PFSK-1 (cell line): ENCODE data around the gene EREG.

Experiments
- FOXP2 ChIP-seq: optimal IDR thresholded peaks from 2 replicates; pipeline ENCODE3; 2011; ENCODE audit warnings: borderline replicate concordance, control low read depth, inconsistent platforms; ENCODE audit not compliant: insufficient read depth; ENCODE audit errors: extremely low read length, extremely low read depth
- POLR2AphosphoS5 ChIP-seq: IDR thresholded peaks from 2 replicates; pipeline ENCODE4 v1.6.1; 2012; ENCODE audit warnings: low read depth, mild to moderate bottlenecking, control low read depth, low read length, moderate library complexity

DNA sequence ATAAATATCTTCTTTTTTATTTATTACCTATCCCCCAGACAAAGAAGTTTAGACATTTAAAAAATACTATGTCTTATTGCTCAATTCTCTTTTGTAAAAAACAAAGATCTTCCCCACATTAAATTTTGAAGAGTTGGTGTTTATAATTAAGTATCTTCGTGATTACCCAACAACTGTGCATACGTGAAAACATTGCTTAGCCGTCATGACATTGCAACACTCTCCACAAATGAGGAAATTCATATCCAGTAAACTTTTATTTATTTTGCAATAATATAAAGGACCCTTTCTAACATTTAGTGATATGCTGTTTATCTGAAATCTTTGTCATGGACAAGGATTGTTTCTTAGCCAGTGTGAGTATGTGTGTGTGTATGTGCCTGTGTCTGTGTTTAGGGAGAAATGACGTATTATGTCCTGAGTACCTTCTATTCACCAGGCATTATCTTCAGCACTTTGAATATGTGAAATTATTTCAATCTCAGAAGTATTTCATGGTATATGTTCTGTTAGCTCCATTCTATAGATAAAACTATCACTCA is 26.1 kb upstream of the EREG start:
- TF ChIP-seq FOXP2 = no peak
- no peak for TF ChIP-seq POLR2AphosphoS5
